NCI-H1930 (cell line): Measurements from ENCODE around the gene RAPGEF2.

Source experiments
- DNase-seq, 2 experiments: peaks; one replicate each; lab custom pipeline; 2025; lab: John Stamatoyannopoulos, UW

RAPGEF2 gene

GRCh38 chr4:159317203-159317602 lies 214.3 kb downstream of the RAPGEF2 start:
- DNase-seq = no peak

DNA sequence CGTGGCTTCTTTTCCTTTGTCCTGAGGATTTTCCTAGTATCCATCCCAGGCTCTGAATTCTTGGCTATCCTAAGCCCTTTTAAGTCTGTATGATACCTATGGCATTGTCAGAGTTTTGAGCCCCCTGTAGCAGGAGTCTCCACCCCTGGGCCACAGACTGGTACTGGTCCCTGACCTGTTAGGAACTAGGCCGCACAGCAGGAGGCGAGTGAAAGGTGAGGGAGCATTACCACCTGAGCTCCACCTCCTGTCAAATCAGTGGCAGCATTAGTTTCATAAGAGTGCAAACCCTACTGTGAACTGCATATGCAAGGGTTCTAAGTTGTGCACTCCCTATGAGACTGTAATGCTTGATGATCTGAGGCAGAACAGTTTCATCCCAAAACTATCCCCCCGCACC lies 216.1 kb downstream of the RAPGEF2 start:
- no peak for DNase-seq

GRCh38 chr4:159326480-159326879 lies 223.6 kb downstream of the RAPGEF2 start:
- DNase-seq = no peak

GRCh38 chr4:159328766-159329165 lies 225.9 kb downstream of the RAPGEF2 start:
- DNase-seq = peak in 1 of 2 experiments; percentile 8

- DNase-seq = no peak
These were observed 231.6 kb downstream of the RAPGEF2 start for GRCh38 chr4:159334461-159334860.

DNA sequence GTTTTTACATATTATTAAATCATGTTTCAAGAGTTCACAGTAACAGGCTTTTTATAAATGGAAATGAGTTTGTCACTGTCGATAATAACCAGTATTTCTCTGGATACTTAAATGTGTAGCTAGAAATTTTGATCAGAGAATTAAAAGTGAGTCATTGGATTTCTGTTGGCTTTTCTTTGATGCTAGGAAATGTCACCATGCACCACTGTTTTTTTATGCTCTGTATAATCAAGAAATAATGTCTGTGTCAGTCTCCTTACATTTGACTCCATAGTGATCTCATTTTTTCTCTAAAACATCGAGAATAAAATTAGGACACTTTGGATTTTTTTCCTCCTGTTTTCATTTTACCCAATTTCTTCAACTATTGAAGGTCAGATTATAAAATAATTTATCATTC lies 234.2 kb downstream of the RAPGEF2 start:
- no peak for DNase-seq

DNA sequence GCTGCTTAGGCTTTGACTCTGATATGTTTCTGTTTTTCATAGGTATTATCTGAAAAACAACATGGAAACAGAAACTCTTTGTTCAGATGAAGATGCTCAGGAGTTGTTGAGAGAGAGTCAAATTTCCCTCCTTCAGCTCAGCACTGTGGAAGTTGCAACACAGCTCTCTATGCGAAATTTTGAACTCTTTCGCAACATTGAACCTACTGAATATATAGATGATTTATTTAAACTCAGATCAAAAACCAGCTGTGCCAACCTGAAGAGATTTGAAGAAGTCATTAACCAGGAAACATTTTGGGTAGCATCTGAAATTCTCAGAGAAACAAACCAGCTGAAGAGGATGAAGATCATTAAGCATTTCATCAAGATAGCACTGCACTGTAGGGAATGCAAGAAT lies 238.6 kb downstream of the RAPGEF2 start:
- DNase-seq = no peak

- no peak for DNase-seq
These were observed 239.5 kb downstream of the RAPGEF2 start for GRCh38 chr4:159342374-159342773.

- DNase-seq = no peak
These were observed 240.2 kb downstream of the RAPGEF2 start for GRCh38 chr4:159343116-159343515.

- no peak for DNase-seq
These were observed 242.0 kb downstream of the RAPGEF2 start for GRCh38 chr4:159344877-159345276.

DNA sequence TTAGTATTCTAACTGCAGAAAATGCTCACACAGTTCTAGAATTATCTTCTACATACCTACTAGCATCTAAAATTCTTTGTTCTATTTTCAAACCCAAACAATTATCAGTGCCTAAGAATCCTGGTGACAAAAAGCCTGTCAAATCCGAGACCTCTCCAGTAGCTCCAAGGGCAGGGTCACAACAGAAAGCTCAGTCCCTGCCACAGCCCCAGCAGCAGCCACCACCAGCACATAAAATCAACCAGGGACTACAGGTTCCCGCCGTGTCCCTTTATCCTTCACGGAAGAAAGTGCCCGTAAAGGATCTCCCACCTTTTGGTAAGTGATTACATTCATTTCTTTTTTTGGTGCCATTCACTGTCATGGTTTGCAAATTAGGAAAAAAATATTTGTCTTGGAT lies 243.8 kb downstream of the RAPGEF2 start:
- DNase-seq = no peak

DNA sequence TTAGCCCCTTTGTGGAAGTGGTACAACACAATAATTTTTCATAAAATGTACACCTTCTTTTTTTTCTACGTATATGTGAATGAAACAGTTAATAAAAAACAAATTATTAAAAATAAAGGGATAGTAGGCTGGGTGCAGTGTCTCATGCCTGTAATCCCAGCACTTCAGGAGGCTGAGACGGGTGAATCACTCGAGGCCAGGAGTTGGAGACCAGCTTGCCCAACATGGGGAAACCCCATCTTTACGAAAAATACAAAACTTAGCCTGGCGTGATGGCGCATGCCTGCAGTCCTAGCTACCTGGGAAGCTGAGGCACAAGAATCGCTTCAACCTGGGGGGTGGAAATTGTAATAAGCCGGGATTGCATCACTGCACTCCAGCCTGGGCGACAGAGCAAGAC lies 244.9 kb downstream of the RAPGEF2 start:
- DNase-seq = no peak

GRCh38 chr4:159349332-159349731 lies 246.5 kb downstream of the RAPGEF2 start:
- no peak for DNase-seq

- no peak for DNase-seq
These were observed 249.7 kb downstream of the RAPGEF2 start for GRCh38 chr4:159352609-159353008.

DNA sequence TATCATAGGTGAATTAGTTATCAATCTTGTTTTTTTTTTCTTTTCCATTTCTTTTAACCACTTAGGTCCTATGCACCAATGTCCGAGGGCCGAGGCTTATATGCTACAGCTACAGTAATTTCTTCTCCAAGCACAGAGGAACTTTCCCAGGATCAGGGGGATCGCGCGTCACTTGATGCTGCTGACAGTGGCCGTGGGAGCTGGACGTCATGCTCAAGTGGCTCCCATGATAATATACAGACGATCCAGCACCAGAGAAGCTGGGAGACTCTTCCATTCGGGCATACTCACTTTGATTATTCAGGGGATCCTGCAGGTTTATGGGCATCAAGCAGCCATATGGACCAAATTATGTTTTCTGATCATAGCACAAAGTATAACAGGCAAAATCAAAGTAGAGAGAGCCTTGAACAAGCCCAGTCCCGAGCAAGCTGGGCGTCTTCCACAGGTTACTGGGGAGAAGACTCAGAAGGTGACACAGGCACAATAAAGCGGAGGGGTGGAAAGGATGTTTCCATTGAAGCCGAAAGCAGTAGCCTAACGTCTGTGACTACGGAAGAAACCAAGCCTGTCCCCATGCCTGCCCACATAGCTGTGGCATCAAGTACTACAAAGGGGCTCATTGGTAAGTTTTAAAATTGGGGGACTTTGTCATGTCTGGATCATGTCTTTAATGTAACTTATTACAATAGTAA lies 250.7 kb downstream of the RAPGEF2 start:
- no peak for DNase-seq

DNA sequence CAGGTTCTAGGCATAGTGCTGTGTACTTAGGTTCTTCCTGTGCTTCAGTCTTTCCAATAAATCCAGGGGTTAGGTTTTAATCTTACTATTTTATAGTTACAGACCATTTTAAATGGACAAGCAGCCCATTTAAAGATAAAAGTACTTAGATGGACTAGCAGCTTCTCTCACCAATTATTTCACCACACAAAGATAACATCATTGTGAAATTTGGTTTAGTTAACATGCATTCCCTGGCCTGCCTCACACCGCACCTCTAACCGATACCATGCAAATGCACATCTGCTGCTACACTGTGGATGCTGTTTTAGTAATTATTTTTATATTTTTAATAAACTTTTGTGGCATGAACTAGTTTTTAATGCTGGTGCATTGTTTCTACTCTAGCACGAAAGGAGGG lies 252.6 kb downstream of the RAPGEF2 start:
- no peak for DNase-seq

GRCh38 chr4:159357350-159357749 lies 254.5 kb downstream of the RAPGEF2 start:
- no peak for DNase-seq

- DNase-seq = no peak
These were observed 255.3 kb downstream of the RAPGEF2 start for GRCh38 chr4:159358226-159358625.

DNA sequence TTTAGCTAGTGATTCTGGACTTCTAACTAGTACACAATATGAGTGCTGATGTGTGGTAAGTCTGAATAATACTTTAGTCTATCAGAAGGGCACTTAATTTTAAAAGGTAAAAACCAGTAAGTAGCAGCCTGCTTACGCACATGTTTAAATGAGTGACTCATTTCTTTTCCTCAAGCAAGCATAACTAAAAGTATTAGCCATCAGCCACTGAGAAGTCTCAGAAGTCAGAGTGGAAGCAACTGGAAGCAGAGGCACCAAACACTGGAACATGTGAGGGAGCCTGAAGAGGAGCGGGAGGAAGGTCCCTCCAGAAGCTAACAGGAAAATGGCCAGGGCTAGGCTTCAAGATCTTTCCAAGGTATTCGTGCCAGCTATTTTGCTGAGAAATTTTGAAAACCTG lies 257.7 kb downstream of the RAPGEF2 start:
- DNase-seq = no peak

GRCh38 chr4:159363361-159363760 lies 260.5 kb downstream of the RAPGEF2 start:
- no peak for DNase-seq

DNA sequence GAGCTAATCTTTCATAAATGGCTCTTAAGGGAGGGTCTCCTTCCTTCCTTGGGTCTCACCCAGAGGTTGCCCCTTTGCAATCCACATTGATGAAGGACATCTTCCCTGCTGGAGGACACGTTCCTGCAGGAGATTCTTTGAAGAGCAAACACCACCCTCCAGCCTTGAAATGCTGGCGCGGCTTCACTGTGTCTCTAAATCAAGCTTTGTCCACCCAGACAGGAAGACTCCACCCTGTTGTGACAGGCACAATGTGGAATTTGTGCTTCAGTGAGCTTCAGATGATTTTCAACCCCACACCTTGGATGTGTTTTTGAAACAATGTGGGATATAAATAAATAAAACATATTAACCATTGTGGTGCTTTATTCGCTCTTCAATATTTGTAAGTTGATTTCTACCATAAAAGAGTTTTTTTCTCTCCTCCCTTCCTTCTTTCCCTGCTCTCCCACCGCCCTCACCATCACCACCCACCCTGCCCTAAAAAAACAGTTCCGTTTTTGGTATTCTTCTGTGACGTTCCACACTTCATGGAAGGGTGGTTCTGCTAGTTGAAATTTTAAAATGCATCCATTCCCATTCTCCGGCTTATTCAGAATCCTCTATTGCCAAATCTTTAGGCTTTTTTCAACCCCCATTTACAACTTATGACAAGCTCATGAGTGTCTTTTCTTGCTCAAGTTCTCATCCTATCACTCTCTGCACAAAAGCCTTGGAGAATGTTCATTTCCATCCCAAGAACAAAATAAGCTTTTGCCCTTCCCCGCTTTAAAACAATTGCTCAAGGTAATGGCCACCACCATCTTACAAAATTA lies 264.3 kb downstream of the RAPGEF2 start:
- no peak for DNase-seq

DNA sequence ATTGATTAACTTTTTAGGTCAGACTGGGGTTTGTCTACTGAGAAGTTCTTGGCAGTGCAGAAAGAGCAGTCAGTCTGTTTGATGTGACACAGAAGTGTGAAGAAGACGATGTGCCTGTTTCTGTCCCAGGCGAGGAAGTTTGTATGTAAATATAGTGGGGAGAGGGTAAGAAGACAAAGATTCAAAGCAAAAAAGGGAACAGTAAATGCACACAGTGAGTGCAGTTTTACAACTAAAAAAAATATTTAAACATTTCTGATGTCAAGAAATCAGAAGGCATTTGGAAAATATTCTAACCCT lies 264.9 kb downstream of the RAPGEF2 start:
- no peak for DNase-seq

DNA sequence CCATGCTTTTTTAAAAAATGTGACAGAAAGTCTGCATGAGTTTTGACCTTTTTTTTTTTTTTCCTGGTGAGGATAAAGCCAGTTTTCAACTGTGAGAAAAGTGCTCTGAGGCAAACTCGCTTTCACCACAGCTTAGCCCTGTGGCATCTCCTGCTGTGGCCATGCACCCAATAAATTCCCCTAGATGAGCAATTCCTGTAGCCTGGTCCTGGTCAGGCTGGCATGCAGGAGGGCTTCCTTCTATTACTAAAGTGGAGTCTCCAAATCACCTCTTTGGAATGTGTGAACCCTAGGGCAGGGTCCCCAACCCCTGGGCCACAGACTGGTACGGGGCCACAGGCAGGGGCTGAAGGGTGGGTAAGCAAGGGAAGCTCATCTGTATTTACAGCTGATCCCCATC lies 265.4 kb downstream of the RAPGEF2 start:
- DNase-seq = no peak

GRCh38 chr4:159369256-159369655 lies 266.4 kb downstream of the RAPGEF2 start:
- DNase-seq = no peak
